ENCODE measurements around the gene TMEM80. TPM values are rescaled to one million over a fixed set of nuclear protein-coding genes. Genes with fewer than 3 reads are reported as not detected.

The TMEM80 gene
- total RNA-seq, 1 donor from 2014 or later, result 1.3 TPM

DNA sequence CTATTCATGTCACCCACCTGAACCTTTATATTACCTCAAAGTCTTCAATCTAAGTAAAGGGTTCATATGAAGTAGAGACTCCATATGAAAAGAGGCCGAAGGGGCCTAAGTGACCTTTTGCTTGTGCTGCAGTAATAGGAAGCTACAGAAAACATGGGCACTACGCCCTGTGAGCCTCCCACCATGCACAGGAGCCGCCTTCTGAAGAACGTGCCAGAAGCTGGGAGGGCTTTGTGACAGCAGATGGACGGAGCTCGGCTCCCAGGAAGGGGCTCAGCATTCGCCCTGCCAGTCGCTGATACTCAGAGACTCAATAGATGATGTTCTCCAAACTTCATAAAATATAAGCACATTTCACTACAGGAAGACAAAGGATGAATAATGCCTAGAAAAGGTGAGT, 21.8 kb upstream of the TMEM80 start:
- TF ChIP-seq, protein P1, sequence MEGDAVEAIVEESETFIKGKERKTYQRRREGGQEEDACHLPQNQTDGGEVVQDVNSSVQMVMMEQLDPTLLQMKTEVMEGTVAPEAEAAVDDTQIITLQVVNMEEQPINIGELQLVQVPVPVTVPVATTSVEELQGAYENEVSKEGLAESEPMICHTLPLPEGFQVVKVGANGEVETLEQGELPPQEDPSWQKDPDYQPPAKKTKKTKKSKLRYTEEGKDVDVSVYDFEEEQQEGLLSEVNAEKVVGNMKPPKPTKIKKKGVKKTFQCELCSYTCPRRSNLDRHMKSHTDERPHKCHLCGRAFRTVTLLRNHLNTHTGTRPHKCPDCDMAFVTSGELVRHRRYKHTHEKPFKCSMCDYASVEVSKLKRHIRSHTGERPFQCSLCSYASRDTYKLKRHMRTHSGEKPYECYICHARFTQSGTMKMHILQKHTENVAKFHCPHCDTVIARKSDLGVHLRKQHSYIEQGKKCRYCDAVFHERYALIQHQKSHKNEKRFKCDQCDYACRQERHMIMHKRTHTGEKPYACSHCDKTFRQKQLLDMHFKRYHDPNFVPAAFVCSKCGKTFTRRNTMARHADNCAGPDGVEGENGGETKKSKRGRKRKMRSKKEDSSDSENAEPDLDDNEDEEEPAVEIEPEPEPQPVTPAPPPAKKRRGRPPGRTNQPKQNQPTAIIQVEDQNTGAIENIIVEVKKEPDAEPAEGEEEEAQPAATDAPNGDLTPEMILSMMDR (IDR thresholded peaks at IDR 0.05), result no peak
- no peak overlapping the region for H3K27ac ChIP-seq
- peaks cover 29 to 50% of the 10 kb centered on the region in 2 donors for H3K36me3 ChIP-seq
- no peak for DNase-seq (ENCODE audit: low spot score in 2 of 2)
- H3K9me3 ChIP-seq, result no peaks in the 10 kb centered on the region
- no peaks in the 10 kb centered on the region for H3K4me1 ChIP-seq
- no peaks in the 10 kb centered on the region for H3K27me3 ChIP-seq
- intact Hi-C loops (cut with DNase I), result no loop called here
- no peak overlapping the region for H3K4me3 ChIP-seq

DNA sequence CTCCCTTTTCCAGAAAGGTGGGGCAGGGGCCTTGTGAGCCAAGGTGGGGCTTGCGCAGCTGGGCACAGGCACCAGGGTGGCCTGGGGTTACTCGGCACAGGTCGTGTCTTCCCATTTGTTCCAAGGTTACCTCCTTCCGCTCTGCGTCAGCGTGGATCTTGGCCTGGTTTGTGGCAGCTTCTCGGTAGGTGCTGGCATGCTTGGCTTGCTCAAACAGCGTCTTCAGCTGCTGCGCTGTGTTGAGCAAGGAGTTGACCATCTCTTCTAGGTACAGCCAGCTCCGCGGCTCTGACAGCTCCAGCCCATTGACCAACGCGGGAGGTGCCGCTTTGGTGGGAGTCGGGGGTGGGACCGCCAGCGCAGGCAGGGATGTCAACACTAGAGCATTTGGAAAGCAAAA, 21.2 kb upstream of the TMEM80 start:
- no peaks in the 10 kb centered on the region for H3K4me1 ChIP-seq
- H3K4me3 ChIP-seq, result no peak overlapping the region
- intact Hi-C loops (cut with DNase I), result no loop called here
- no peak overlapping the region for H3K27ac ChIP-seq
- peaks cover 33 to 54% of the 10 kb centered on the region in 2 donors for H3K36me3 ChIP-seq
- DNase-seq (ENCODE audit: low spot score in 2 of 2), result no peak
- no peaks in the 10 kb centered on the region for H3K9me3 ChIP-seq
- TF ChIP-seq, protein P1 (IDR thresholded peaks at IDR 0.05), result no peak
- H3K27me3 ChIP-seq, result no peaks in the 10 kb centered on the region

DNA sequence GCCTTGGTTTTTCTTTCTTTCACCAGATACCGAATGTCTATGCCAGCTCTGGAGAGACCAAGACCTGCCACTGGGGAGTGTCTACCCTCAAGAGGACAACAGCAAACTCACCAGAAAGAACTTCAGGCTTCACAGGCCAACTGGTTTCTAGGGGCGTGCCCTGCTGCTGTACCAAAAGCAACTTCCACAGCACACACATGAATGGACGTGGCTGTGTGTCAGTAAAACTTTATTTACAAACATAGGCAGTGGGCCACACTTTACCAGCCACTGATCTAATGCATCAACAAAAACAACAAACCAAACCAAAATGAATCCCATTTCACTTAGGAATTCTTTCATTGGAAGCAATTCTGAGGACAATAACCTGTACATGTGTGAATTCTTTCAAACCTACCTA, 17.3 kb upstream of the TMEM80 start:
- TF ChIP-seq, protein P1 (IDR thresholded peaks at IDR 0.05), result no peak
- H3K4me3 ChIP-seq, result no peak overlapping the region
- no peaks in the 10 kb centered on the region for H3K9me3 ChIP-seq
- no peak overlapping the region for H3K27ac ChIP-seq
- intact Hi-C loops (cut with DNase I), result no loop called here
- DNase-seq (ENCODE audit: low spot score in 2 of 2), result no peak
- H3K36me3 ChIP-seq, result peaks cover 45 to 63% of the 10 kb centered on the region in 2 donors
- H3K4me1 ChIP-seq, result no peaks in the 10 kb centered on the region
- no peaks in the 10 kb centered on the region for H3K27me3 ChIP-seq

DNA sequence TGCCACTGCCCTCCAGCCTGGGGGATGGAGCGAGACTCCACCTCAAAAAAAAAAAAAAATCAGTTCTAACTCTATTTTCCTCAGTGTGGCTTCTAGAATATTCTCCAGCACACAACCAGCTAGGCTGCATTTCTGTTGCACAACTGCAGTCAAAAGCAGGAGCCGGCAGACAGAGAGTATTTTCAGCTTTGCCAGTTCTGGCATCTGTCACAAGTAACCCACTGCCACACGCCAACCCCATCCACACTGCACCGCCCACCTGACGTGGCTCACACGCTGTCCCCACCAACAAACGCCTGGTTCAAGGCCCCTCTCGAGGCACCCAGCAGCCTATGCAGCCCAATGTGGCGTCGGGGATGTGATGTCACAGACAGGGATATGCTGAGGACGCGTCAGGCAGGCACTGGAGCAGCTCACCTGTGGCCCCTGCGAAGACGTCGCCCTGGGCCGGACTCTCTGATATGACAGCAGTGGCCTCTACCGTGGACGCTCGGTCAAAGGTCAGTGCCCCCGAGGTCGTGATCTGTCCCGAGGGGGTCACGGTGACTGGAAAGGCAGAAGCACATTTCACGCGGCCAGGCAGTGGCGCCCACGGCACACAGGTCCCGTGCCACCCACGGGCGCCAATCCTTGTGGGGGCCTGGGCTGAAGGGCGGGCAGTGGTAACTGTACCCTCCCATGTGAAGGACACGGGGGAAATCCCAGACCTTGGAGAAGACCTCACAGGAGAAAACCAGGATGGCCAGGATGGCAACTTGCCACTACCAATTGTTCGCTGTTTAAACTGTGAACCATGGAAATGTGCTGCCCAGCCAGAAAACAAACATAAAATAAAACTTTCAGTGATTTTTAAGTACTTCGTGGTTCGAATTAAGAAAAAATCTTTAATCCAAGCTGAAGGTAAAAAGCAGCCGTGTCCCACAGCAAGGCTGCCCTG, 16.1 kb upstream of the TMEM80 start:
- TF ChIP-seq, protein P1 (IDR thresholded peaks at IDR 0.05), result no peak
- H3K9me3 ChIP-seq, result no peaks in the 10 kb centered on the region
- intact Hi-C loops (cut with DNase I), result no loop called here
- H3K27ac ChIP-seq, result no peak overlapping the region
- no peaks in the 10 kb centered on the region for H3K27me3 ChIP-seq
- DNase-seq (ENCODE audit: low spot score in 2 of 2), result no peak
- H3K36me3 ChIP-seq, result peaks cover 42 to 61% of the 10 kb centered on the region in 2 donors
- H3K4me1 ChIP-seq, result no peaks in the 10 kb centered on the region
- H3K4me3 ChIP-seq, result no peak overlapping the region

DNA sequence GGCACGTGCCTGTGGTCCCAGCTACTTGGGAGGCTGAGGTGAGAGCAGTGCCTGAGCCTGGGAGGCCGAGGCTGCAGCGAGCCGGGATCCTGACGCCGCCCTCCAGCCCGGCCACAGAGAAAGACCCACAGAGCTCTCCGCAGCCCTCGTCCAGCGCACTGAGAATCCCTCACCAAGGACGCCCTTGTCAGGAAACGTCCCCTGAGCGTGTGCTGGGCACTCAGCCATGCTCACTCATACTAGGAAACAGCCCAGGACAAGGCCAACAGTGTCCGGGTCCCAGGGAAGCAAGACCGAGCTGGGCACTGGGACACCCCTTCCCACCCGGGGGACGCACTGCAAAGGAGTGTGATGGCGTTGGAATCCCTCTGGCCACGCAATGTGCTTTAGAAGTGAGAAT, 15.1 kb upstream of the TMEM80 start:
- H3K27ac ChIP-seq, result no peak overlapping the region
- intact Hi-C loops (cut with DNase I), result no loop called here
- H3K27me3 ChIP-seq, result no peaks in the 10 kb centered on the region
- no peaks in the 10 kb centered on the region for H3K9me3 ChIP-seq
- H3K4me1 ChIP-seq, result no peaks in the 10 kb centered on the region
- H3K36me3 ChIP-seq, result peaks cover 50 to 63% of the 10 kb centered on the region in 2 donors
- TF ChIP-seq, protein P1 (IDR thresholded peaks at IDR 0.05), result no peak
- no peak for DNase-seq (ENCODE audit: low spot score in 2 of 2)
- no peak overlapping the region for H3K4me3 ChIP-seq
